HCT116 (cell line): Measurements from ENCODE around the gene PDE7B.

ENCODE experiments used
- CTCF ChIP-seq, 3 experiments: fragments of 200-600 bp in 1 of 3; sonication (generic) in 1 of 3; IDR thresholded peaks in 2 of 3; conservative IDR thresholded peaks in 1 of 3; 2 replicates each; pipeline ENCODE4 v1.5.1; 2012 to 2017; ENCODE audit warnings: low read depth in 2 of 3, low read length in 2 of 3, antibody characterized with exemption in 1 of 3, borderline replicate concordance in 1 of 3, control low read depth in 1 of 3, mild to moderate bottlenecking in 1 of 3, mixed read lengths in 1 of 3, mixed run types in 1 of 3, moderate library complexity in 1 of 3; ENCODE audit not compliant: insufficient read depth in 1 of 3
- ELF1 ChIP-seq: IDR thresholded peaks from 2 replicates; pipeline ENCODE4 v1.6.1; 2012; ENCODE audit warnings: low read depth, borderline replicate concordance
- EZH2 ChIP-seq: fragments of 200-600 bp; sonication (generic); IDR thresholded peaks from 2 replicates; pipeline ENCODE4 v1.6.1; 2017; ENCODE audit warnings: antibody characterized with exemption, mixed run types
- EZH2phosphoT487 ChIP-seq: fragments of 200-600 bp; IDR thresholded peaks from 2 replicates; pipeline ENCODE4 v1.6.1; 2018; ENCODE audit warnings: antibody characterized with exemption, borderline replicate concordance
- JUND ChIP-seq: IDR thresholded peaks from 2 replicates; pipeline ENCODE4 v1.6.1; 2012
- POLR2A ChIP-seq: IDR thresholded peaks from 2 replicates; pipeline ENCODE4 v1.7.0; 2011; ENCODE audit warnings: borderline replicate concordance; ENCODE audit not compliant: insufficient read depth, insufficient read length; ENCODE audit errors: extremely low read depth
- POLR2AphosphoS5 ChIP-seq: IDR thresholded peaks from 2 replicates; pipeline ENCODE4 v1.6.1; 2011; ENCODE audit warnings: mild to moderate bottlenecking, low read depth, low read length, moderate library complexity
- RAD21 ChIP-seq: IDR thresholded peaks from 2 replicates; pipeline ENCODE4 v1.6.1; 2012; ENCODE audit warnings: low read depth, mild to moderate bottlenecking
- REST ChIP-seq: IDR thresholded peaks from 2 replicates; pipeline ENCODE4 v1.6.1; 2012; ENCODE audit warnings: low read depth
- SP1 ChIP-seq: IDR thresholded peaks from 2 replicates; pipeline ENCODE4 v1.6.1; 2012; ENCODE audit warnings: low read depth
- SRF ChIP-seq: IDR thresholded peaks from 2 replicates; pipeline ENCODE4 v1.6.1; 2012; ENCODE audit warnings: low read depth
- ZBTB33 ChIP-seq: IDR thresholded peaks from 2 replicates; pipeline ENCODE4 v1.6.1; 2011; ENCODE audit warnings: mild to moderate bottlenecking, low read length, moderate library complexity; ENCODE audit not compliant: insufficient replicate concordance; ENCODE audit errors: extremely low read depth
- ZFX ChIP-seq: fragments of 450-650 bp; IDR thresholded peaks from 2 replicates; pipeline ENCODE4 v1.6.1; 2017

DNA sequence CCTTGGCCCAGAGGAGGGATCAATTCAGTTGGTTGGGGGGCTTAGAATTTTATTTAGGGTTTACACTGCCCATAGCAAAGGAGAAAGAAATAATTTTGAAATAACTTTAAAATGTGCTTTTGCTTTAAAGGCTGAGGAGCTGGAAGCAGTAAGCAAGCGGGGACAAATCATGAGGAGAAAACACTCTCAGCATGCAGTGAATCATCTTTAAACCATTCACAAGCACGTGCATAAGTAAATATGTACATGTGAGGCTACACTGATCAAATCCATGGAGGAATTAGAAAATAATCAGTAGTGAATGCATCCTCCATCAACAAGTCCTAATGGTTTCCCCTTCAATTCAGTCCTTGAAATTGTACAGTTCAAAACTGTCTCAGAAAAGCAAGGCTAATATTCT, 217.6 kb downstream of the PDE7B start:
- TF ChIP-seq POLR2A (no peak), CTCF (IDR thresholded peaks at IDR 0.05 in 2 of 3, conservative IDR thresholded peaks at IDR 0.05 in 1 of 3; ENCODE audit: borderline replicate concordance in 1 of 3, insufficient read depth in 1 of 3, low read depth in 2 of 3, low read length in 2 of 3) (no peak), POLR2AphosphoS5 (no peak), SRF (no peak), EZH2phosphoT487 (no peak), EZH2 (no peak), SP1 (no peak), REST (no peak), ZFX (no peak), ELF1 (no peak), ZBTB33 (no peak), RAD21 (no peak), JUND (no peak)
